GM12873 (cell line): ENCODE data around the gene THRAP3.

Experiments
- TF ChIP-seq, protein P1 (sequence below): IDR thresholded peaks from 2 replicates; pipeline ENCODE4 v1.5.1; 2012; ENCODE audit warnings: low read depth, mild to moderate bottlenecking, moderate library complexity, low read length, control low read depth; ENCODE audit not compliant: insufficient read depth; ENCODE audit errors: missing control alignments

The THRAP3 gene

GRCh38 chr1:36350659-36351226, 126.5 kb downstream of the THRAP3 start:
- TF ChIP-seq, protein P1, sequence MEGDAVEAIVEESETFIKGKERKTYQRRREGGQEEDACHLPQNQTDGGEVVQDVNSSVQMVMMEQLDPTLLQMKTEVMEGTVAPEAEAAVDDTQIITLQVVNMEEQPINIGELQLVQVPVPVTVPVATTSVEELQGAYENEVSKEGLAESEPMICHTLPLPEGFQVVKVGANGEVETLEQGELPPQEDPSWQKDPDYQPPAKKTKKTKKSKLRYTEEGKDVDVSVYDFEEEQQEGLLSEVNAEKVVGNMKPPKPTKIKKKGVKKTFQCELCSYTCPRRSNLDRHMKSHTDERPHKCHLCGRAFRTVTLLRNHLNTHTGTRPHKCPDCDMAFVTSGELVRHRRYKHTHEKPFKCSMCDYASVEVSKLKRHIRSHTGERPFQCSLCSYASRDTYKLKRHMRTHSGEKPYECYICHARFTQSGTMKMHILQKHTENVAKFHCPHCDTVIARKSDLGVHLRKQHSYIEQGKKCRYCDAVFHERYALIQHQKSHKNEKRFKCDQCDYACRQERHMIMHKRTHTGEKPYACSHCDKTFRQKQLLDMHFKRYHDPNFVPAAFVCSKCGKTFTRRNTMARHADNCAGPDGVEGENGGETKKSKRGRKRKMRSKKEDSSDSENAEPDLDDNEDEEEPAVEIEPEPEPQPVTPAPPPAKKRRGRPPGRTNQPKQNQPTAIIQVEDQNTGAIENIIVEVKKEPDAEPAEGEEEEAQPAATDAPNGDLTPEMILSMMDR, result no peak

- TF ChIP-seq, protein P1, result no peak
Observed at GRCh38 chr1:36351227-36351977, 127.2 kb downstream of the THRAP3 start.

GRCh38 chr1:36352125-36352909, 128.1 kb downstream of the THRAP3 start:
- TF ChIP-seq, protein P1, result no peak

DNA sequence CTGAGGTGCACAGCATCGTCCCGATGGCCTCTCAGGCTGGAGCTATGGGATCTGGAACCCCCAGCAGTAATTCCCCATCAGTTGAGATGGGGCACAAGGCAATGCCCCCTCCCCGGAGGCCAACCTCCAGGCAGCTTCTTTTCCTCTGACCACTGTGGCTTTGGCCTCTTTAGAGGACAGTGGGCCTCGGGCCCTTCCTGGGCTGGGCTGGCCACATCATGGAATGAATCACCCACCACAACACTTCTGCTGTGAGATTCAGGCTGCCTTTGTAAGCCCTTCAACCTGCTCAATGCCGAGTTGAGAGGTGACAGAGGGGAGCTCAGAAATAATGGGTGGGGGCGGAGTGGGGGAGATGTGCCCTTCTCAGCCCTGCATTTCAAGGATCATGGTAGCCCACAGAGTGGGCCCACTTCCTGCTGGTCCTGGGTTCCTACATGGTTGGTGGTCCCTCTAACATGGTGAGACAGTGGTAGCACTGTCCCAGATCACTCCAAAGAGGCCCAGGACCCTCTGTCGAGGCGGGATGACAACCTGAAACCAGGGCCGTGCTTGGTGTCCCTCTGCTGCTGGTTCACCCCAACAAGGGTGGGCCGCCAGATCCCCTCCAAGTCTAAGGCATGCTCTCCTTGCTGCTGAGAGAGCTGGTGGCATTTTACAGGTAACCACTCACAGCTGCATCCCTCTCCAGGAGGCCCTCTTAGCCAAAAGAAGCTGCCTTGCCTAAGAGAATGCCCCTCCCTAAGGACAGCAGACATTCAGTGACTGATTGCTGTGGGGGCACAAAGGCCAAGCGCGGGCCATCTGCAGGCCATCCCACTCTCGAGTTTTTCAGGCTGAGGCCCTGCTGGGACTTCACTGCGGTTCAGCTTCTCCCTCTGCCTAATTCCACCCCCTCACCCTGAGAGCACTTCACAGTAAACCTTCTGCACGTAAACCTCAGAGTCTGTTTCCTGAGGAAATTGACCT, 129.0 kb downstream of the THRAP3 start:
- TF ChIP-seq, protein P1, result no peak

DNA sequence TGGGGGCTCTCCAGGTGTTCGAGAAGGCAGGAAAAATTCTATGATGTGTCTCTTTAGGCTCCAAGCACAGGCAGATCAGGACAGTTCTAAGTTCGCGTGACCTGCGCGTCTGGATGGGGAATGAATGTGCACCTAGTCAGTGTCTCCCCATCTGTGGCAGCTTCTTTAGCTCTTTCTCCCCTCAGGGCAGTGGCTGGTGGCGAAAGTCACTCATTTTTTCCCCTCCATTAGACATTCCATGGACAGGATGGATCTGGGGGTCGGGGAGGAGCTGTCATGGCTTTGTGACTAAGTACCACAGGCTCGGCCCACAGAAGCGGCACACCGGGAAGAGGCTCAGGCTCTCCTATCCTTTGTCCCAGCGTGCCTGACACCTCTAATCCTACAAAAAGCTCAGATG, 130.2 kb downstream of the THRAP3 start:
- TF ChIP-seq, protein P1, result no peak
